HEK293 (cell line): ENCODE results near the gene TPO.

Experiments
- ZNF184 ChIP-seq: fragments of 450-650 bp; IDR thresholded peaks from 2 replicates; pipeline ENCODE4 v1.5.1; 2018; ENCODE audit warnings: missing biosample characterization, mild to moderate bottlenecking, missing genetic modification characterization
- TF ChIP-seq, protein P1 (sequence below): fragments of 450-650 bp; formaldehyde crosslinking; IDR thresholded peaks from 2 replicates; pipeline ENCODE4 v1.5.1; 2016; ENCODE audit warnings: missing biosample characterization, missing genetic modification characterization
- TF ChIP-seq, protein P2 (sequence below): fragments of 450-650 bp; formaldehyde crosslinking; IDR thresholded peaks from 2 replicates; pipeline ENCODE4 v1.5.1; 2016; ENCODE audit warnings: missing biosample characterization, missing genetic modification characterization, low read depth
- TF ChIP-seq, protein P3 (sequence below): fragments of 450-650 bp; formaldehyde crosslinking; IDR thresholded peaks from 2 replicates; pipeline ENCODE4 v1.5.1; 2016; ENCODE audit warnings: missing biosample characterization, missing genetic modification characterization

DNA sequence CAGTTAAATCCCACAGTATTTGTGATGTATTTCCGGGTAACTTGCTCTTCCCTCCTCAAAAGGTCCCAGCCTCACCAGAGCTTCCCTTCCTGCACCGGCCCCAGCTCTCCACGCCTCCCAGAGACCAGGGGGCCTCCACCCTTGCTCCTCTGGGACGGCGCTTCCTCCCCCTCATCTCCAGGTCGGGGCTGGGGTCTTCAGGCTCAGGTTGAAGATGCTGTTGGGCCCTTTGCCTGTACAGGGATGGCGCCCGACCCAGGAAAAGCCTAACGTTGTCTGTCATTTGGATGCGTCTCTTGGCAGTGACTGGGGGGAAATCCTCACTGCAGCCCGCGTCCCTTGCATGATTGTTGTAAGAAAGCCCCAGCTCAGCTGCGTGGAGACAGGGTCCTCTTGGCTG lies 126.7 kb downstream of the TPO start:
- TF ChIP-seq, protein P1, sequence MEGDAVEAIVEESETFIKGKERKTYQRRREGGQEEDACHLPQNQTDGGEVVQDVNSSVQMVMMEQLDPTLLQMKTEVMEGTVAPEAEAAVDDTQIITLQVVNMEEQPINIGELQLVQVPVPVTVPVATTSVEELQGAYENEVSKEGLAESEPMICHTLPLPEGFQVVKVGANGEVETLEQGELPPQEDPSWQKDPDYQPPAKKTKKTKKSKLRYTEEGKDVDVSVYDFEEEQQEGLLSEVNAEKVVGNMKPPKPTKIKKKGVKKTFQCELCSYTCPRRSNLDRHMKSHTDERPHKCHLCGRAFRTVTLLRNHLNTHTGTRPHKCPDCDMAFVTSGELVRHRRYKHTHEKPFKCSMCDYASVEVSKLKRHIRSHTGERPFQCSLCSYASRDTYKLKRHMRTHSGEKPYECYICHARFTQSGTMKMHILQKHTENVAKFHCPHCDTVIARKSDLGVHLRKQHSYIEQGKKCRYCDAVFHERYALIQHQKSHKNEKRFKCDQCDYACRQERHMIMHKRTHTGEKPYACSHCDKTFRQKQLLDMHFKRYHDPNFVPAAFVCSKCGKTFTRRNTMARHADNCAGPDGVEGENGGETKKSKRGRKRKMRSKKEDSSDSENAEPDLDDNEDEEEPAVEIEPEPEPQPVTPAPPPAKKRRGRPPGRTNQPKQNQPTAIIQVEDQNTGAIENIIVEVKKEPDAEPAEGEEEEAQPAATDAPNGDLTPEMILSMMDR (tag by site-specific recombination): no peak
- TF ChIP-seq ZNF184 (tag by site-specific recombination): no peak
- TF ChIP-seq, protein P2, sequence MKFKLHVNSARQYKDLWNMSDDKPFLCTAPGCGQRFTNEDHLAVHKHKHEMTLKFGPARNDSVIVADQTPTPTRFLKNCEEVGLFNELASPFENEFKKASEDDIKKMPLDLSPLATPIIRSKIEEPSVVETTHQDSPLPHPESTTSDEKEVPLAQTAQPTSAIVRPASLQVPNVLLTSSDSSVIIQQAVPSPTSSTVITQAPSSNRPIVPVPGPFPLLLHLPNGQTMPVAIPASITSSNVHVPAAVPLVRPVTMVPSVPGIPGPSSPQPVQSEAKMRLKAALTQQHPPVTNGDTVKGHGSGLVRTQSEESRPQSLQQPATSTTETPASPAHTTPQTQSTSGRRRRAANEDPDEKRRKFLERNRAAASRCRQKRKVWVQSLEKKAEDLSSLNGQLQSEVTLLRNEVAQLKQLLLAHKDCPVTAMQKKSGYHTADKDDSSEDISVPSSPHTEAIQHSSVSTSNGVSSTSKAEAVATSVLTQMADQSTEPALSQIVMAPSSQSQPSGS: no peak
- TF ChIP-seq, protein P3, sequence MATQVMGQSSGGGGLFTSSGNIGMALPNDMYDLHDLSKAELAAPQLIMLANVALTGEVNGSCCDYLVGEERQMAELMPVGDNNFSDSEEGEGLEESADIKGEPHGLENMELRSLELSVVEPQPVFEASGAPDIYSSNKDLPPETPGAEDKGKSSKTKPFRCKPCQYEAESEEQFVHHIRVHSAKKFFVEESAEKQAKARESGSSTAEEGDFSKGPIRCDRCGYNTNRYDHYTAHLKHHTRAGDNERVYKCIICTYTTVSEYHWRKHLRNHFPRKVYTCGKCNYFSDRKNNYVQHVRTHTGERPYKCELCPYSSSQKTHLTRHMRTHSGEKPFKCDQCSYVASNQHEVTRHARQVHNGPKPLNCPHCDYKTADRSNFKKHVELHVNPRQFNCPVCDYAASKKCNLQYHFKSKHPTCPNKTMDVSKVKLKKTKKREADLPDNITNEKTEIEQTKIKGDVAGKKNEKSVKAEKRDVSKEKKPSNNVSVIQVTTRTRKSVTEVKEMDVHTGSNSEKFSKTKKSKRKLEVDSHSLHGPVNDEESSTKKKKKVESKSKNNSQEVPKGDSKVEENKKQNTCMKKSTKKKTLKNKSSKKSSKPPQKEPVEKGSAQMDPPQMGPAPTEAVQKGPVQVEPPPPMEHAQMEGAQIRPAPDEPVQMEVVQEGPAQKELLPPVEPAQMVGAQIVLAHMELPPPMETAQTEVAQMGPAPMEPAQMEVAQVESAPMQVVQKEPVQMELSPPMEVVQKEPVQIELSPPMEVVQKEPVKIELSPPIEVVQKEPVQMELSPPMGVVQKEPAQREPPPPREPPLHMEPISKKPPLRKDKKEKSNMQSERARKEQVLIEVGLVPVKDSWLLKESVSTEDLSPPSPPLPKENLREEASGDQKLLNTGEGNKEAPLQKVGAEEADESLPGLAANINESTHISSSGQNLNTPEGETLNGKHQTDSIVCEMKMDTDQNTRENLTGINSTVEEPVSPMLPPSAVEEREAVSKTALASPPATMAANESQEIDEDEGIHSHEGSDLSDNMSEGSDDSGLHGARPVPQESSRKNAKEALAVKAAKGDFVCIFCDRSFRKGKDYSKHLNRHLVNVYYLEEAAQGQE (tag by site-specific recombination): no peak
